WTC11 (cell line): ENCODE data around the gene ASPHD2. TPM values are rescaled to one million over a fixed set of nuclear protein-coding genes. Genes with fewer than 3 reads are reported as not detected.

ENCODE experiments used
- ATAC-seq: fragments of 200-7000 bp; cut with Tn5 transposase; 2 replicates; pipeline ENCODE4 v1.10.0; 2021; ENCODE audit warnings: mild to moderate bottlenecking, moderate library complexity
- CTCF ChIA-PET: fragments of 300-600 bp; sonication (Branson Sonifier 250); formaldehyde crosslinking; loops from one replicate; lab custom pipeline; 2021; ENCODE audit warnings: antibody characterized with exemption; lab: Charles Lee
- POLR2A ChIA-PET: fragments of 350-600 bp; sonication (Branson Sonifier 250); formaldehyde crosslinking; loops from one replicate; lab custom pipeline; 2021; ENCODE audit warnings: antibody characterized with exemption; lab: Charles Lee
- DNase-seq: peaks from one replicate; pipeline ENCODE4 v3.0.0; 2021; ENCODE audit warnings: low spot score
- H3K27ac Mint-ChIP-seq: 2 replicates; pipeline ENCODE4 v1.8.0; 2021; ENCODE audit warnings: mixed read lengths
- H3K27me3 Mint-ChIP-seq: 2 replicates; pipeline ENCODE4 v1.8.0; 2021; ENCODE audit warnings: low read depth, mild to moderate bottlenecking, moderate library complexity, mixed read lengths
- H3K36me3 Mint-ChIP-seq: 2 replicates; pipeline ENCODE4 v1.8.0; 2021; ENCODE audit warnings: mixed read lengths
- H3K4me1 Mint-ChIP-seq: 2 replicates; pipeline ENCODE4 v1.8.0; 2022; ENCODE audit warnings: mixed read lengths
- H3K4me3 Mint-ChIP-seq: 2 replicates; pipeline ENCODE4 v1.8.0; 2021; ENCODE audit warnings: mild to moderate bottlenecking, moderate library complexity, mixed read lengths
- H3K9me3 Mint-ChIP-seq: 2 replicates; pipeline ENCODE4 v1.8.0; 2021; ENCODE audit warnings: mixed read lengths
- FOXK1 ChIP-seq: sonication (generic); formaldehyde crosslinking; IDR thresholded peaks from 2 replicates; pipeline ENCODE4 v1.8.0; 2022; ENCODE audit warnings: mild to moderate bottlenecking, moderate library complexity, missing genetic modification reagents
- FOXP1 ChIP-seq: sonication (generic); formaldehyde crosslinking; IDR thresholded peaks from 2 replicates; pipeline ENCODE4 v1.8.0; 2022; ENCODE audit warnings: missing genetic modification reagents, mild to moderate bottlenecking, moderate library complexity, borderline replicate concordance
- GABPB1 ChIP-seq: sonication (generic); formaldehyde crosslinking; IDR thresholded peaks from 2 replicates; pipeline ENCODE4 v1.8.1; 2023; ENCODE audit warnings: mild to moderate bottlenecking, missing genetic modification reagents
- GTF2I ChIP-seq: fragments of 250-450 bp; sonication (Bioruptor Pico); conservative IDR thresholded peaks from 2 replicates; pipeline ENCODE4 v1.4.0; 2021; ENCODE audit warnings: mild to moderate bottlenecking
- NFE2L1 ChIP-seq: sonication (generic); formaldehyde crosslinking; IDR thresholded peaks from 2 replicates; pipeline ENCODE4 v1.8.1; 2023; ENCODE audit warnings: missing genetic modification reagents
- OVOL2 ChIP-seq: fragments of 250-450 bp; sonication (Bioruptor Pico); IDR thresholded peaks from 2 replicates; pipeline ENCODE4 v1.9.0; 2021; ENCODE audit warnings: mild to moderate bottlenecking, borderline replicate concordance
- ZNF671 ChIP-seq: fragments of 250-450 bp; sonication (Bioruptor Pico); IDR thresholded peaks from 2 replicates; pipeline ENCODE4 v1.8.0; 2021; ENCODE audit warnings: mild to moderate bottlenecking
- total RNA-seq: library from RNA; stranded (reverse); gene quantifications from 3 replicates; pipeline ENCODE4 v1.2.3, GENCODE V29; 2021
- TF ChIP-seq, protein P1 (sequence below): sonication (generic); formaldehyde crosslinking; conservative IDR thresholded peaks from 2 replicates; pipeline ENCODE4 v1.8.1; 2023; ENCODE audit warnings: mild to moderate bottlenecking, low read depth, missing genetic modification reagents, moderate library complexity
- TF ChIP-seq, protein P2 (sequence below): sonication (generic); formaldehyde crosslinking; IDR thresholded peaks from 2 replicates; pipeline ENCODE4 v1.8.0; 2022; ENCODE audit warnings: mild to moderate bottlenecking, missing genetic modification reagents
- TF ChIP-seq, protein P3 (sequence below): sonication (generic); formaldehyde crosslinking; IDR thresholded peaks from 2 replicates; pipeline ENCODE4 v1.8.1; 2023; ENCODE audit warnings: mild to moderate bottlenecking, moderate library complexity, missing genetic modification reagents
- TF ChIP-seq, protein P4 (sequence below): sonication (generic); formaldehyde crosslinking; IDR thresholded peaks from 2 replicates; pipeline ENCODE4 v1.8.0; 2022; ENCODE audit warnings: missing genetic modification reagents
- TF ChIP-seq, protein P5 (sequence below): fragments of 250-450 bp; sonication (Bioruptor Pico); IDR thresholded peaks from 2 replicates; pipeline ENCODE4 v1.8.0; 2021; ENCODE audit warnings: mild to moderate bottlenecking

ASPHD2 gene
- total RNA-seq, 1 experiment from 2014 or later, result 7.1 TPM

DNA sequence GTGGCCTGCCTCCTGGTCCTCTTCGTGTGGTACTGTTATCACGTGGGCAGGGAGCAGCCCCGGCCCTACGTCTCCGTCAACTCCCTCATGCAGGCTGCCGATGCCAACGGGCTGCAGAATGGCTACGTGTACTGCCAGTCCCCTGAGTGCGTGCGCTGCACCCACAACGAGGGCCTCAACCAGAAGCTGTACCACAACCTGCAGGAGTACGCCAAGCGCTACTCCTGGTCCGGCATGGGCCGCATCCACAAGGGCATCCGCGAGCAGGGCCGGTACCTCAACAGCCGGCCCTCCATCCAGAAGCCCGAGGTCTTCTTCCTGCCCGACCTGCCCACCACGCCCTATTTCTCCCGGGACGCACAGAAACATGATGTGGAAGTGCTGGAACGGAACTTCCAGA lies 4.7 kb downstream of the ASPHD2 start (continued):
- TF ChIP-seq FOXP1 (CRISPR knock-in tag) (no peak), FOXK1 (no peak)
- TF ChIP-seq, protein P1, sequence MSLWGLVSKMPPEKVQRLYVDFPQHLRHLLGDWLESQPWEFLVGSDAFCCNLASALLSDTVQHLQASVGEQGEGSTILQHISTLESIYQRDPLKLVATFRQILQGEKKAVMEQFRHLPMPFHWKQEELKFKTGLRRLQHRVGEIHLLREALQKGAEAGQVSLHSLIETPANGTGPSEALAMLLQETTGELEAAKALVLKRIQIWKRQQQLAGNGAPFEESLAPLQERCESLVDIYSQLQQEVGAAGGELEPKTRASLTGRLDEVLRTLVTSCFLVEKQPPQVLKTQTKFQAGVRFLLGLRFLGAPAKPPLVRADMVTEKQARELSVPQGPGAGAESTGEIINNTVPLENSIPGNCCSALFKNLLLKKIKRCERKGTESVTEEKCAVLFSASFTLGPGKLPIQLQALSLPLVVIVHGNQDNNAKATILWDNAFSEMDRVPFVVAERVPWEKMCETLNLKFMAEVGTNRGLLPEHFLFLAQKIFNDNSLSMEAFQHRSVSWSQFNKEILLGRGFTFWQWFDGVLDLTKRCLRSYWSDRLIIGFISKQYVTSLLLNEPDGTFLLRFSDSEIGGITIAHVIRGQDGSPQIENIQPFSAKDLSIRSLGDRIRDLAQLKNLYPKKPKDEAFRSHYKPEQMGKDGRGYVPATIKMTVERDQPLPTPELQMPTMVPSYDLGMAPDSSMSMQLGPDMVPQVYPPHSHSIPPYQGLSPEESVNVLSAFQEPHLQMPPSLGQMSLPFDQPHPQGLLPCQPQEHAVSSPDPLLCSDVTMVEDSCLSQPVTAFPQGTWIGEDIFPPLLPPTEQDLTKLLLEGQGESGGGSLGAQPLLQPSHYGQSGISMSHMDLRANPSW (CRISPR knock-in tag), result no peak

DNA sequence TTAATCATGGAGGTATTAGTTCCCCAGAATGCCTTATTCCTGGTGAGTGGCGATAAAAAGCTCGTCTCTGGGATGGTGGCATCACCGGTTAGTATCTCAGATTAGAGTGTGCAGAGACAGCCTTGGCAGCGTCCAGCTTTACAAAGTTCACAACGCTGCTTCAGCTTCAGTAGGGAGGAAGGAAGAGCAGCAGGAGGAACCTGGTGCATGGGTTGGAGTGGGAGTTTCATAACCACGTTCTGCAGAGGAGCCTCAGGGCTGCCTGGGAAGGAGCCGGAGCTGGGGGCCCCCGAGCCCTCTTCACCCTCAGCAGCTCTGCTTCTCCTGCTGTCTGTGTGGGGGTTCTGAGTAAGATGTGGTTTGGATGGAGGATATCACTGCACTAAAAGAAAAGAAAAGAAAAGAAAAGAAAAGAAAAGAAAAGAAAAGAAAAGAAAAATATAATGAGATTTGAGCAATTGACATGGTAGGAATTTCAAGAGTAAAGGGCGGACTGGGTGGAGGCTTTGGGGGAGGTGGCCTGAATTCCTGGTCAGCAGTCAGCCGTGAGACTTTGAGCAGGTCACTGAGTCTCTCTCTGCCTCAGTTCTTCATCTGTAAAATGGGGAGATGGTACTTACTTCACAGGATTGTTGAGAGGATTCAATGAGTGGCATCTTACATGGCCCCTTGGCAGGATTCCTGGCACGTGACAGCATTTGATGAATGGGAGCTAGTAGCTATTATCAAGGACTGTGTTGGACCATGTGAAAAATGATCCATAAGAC lies 6.5 kb downstream of the ASPHD2 start:
- H3K4me1 Mint-ChIP-seq, result peaks cover 5% of the 10 kb centered on the region; the same call in 1 of the 2 replicates
- POLR2A ChIA-PET, result no interaction called here
- no peak for DNase-seq
- no peak for ATAC-seq
- CTCF ChIA-PET, result interaction anchor here (0.7 to 1.3 kb wide), 2 partner anchors 26 to 105 kb away, joined by 3 read pairs; no protein-coding TSS in a partner anchor
- no peak for TF ChIP-seq GTF2I (CRISPR knock-in tag)
- TF ChIP-seq, protein P2, sequence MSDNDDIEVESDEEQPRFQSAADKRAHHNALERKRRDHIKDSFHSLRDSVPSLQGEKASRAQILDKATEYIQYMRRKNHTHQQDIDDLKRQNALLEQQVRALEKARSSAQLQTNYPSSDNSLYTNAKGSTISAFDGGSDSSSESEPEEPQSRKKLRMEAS, result no peak
- TF ChIP-seq, protein P3, sequence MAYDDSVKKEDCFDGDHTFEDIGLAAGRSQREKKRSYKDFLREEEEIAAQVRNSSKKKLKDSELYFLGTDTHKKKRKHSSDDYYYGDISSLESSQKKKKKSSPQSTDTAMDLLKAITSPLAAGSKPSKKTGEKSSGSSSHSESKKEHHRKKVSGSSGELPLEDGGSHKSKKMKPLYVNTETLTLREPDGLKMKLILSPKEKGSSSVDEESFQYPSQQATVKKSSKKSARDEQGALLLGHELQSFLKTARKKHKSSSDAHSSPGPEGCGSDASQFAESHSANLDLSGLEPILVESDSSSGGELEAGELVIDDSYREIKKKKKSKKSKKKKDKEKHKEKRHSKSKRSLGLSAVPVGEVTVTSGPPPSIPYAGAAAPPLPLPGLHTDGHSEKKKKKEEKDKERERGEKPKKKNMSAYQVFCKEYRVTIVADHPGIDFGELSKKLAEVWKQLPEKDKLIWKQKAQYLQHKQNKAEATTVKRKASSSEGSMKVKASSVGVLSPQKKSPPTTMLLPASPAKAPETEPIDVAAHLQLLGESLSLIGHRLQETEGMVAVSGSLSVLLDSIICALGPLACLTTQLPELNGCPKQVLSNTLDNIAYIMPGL, result no peak
- TF ChIP-seq GABPB1 (CRISPR knock-in tag), result no peak
- no peaks in the 10 kb centered on the region for H3K9me3 Mint-ChIP-seq
- no peak overlapping the region for H3K4me3 Mint-ChIP-seq
- H3K27me3 Mint-ChIP-seq, result peaks cover 6% of the 10 kb centered on the region
- H3K36me3 Mint-ChIP-seq, result peaks cover 6% of the 10 kb centered on the region; the same call in 1 of the 2 replicates
- no peak overlapping the region for H3K27ac Mint-ChIP-seq

DNA sequence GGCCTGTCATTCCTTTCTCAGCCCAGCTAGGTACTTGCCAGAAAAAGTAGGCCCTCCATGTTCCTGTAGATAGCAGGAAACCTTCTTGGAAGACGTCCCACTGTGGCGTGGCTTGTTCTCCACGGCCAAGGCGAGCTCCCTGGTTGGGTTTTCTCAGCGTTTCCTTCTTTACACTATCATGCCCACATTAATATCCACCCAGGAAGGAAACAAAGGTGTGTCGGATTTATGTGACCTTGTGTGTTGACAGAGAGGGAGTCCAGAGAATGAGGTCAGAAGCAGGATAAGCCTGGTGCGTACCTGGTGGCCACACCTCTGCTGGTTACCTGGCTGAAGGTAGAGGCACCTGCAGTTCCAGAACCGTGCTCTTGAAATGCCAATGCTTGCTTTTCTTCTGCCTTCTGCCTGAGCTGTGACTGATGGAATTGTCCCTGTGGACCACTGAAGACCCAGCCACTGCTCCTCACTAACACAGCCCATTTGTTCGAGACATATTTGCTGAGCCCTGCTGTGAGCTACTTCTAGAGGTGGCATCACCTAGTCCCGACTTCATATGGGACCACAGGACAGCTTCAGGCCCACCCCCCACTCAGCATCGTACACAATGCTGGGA lies 7.9 kb downstream of the ASPHD2 start:
- Mint-ChIP-seq H3K4me1 (no peaks in the 10 kb centered on the region), H3K27ac (0 out of 2 replicates have a peak overlapping the region, but pooled peaks have one; percentile 4), H3K4me3 (no peak overlapping the region), H3K9me3 (no peaks in the 10 kb centered on the region), H3K27me3 (no peaks in the 10 kb centered on the region), H3K36me3 (peaks cover 6% of the 10 kb centered on the region; the same call in 1 of the 2 replicates)
- DNase-seq, result no peak
- no peak for ATAC-seq
- POLR2A ChIA-PET, result no interaction called here
- CTCF ChIA-PET, result interaction anchor here (0.9 to 1.5 kb wide), 7 partner anchors 12 to 106 kb away, joined by 3 to 11 read pairs (median 3); no protein-coding TSS in a partner anchor
- TF ChIP-seq, protein P4, sequence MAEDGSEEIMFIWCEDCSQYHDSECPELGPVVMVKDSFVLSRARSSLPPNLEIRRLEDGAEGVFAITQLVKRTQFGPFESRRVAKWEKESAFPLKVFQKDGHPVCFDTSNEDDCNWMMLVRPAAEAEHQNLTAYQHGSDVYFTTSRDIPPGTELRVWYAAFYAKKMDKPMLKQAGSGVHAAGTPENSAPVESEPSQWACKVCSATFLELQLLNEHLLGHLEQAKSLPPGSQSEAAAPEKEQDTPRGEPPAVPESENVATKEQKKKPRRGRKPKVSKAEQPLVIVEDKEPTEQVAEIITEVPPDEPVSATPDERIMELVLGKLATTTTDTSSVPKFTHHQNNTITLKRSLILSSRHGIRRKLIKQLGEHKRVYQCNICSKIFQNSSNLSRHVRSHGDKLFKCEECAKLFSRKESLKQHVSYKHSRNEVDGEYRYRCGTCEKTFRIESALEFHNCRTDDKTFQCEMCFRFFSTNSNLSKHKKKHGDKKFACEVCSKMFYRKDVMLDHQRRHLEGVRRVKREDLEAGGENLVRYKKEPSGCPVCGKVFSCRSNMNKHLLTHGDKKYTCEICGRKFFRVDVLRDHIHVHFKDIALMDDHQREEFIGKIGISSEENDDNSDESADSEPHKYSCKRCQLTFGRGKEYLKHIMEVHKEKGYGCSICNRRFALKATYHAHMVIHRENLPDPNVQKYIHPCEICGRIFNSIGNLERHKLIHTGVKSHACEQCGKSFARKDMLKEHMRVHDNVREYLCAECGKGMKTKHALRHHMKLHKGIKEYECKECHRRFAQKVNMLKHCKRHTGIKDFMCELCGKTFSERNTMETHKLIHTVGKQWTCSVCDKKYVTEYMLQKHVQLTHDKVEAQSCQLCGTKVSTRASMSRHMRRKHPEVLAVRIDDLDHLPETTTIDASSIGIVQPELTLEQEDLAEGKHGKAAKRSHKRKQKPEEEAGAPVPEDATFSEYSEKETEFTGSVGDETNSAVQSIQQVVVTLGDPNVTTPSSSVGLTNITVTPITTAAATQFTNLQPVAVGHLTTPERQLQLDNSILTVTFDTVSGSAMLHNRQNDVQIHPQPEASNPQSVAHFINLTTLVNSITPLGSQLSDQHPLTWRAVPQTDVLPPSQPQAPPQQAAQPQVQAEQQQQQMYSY (CRISPR knock-in tag), result no peak
- TF ChIP-seq, protein P2, result no peak
- TF ChIP-seq OVOL2 (CRISPR knock-in tag), result no peak
- TF ChIP-seq, protein P5, sequence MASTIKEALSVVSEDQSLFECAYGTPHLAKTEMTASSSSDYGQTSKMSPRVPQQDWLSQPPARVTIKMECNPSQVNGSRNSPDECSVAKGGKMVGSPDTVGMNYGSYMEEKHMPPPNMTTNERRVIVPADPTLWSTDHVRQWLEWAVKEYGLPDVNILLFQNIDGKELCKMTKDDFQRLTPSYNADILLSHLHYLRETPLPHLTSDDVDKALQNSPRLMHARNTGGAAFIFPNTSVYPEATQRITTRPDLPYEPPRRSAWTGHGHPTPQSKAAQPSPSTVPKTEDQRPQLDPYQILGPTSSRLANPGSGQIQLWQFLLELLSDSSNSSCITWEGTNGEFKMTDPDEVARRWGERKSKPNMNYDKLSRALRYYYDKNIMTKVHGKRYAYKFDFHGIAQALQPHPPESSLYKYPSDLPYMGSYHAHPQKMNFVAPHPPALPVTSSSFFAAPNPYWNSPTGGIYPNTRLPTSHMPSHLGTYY (CRISPR knock-in tag), result no peak
- no peak for TF ChIP-seq ZNF671 (CRISPR knock-in tag)
- no peak for TF ChIP-seq NFE2L1
